Colon (tissue), 2 donors: ENCODE results near the gene PRKAG3.

Source experiments
- FAIRE-seq: peaks from 2 replicates; lab custom pipeline; 2012; peaks lifted over from hg19 to GRCh38; lab: Jason Lieb, UNC
- donor health status: control.
- donor health status: control.

PRKAG3 gene

DNA sequence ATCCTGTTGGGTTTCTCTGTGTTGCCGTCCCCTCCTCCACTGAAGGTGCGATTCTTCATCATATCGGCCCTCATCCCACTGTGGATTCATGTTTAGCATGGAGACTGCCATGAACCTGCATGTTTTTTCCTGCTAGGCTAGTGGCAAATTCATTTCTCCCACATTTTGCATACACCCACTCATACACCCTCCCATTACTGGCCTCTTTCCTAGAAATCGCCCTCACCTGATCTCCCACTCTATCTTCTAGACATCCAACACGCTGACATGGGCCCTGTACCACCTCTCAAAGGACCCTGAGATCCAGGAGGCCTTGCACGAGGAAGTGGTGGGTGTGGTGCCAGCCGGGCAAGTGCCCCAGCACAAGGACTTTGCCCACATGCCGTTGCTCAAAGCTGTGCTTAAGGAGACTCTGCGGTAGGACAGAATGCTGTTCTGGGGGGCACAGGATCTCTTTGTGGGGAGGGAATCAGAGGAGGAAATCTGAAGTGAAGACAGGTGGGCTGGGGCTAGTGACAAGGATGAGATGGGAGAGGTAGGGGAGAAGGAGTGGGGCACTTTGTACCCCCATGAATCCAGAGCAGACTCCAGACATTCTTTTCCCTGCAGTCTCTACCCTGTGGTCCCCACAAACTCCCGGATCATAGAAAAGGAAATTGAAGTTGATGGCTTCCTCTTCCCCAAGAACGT is 17.7 kb downstream of the PRKAG3 start:
- FAIRE-seq: no peak

- FAIRE-seq: no peak
Measured at GRCh38 chr2:218812861-218813260, 18.7 kb downstream of the PRKAG3 start.

DNA sequence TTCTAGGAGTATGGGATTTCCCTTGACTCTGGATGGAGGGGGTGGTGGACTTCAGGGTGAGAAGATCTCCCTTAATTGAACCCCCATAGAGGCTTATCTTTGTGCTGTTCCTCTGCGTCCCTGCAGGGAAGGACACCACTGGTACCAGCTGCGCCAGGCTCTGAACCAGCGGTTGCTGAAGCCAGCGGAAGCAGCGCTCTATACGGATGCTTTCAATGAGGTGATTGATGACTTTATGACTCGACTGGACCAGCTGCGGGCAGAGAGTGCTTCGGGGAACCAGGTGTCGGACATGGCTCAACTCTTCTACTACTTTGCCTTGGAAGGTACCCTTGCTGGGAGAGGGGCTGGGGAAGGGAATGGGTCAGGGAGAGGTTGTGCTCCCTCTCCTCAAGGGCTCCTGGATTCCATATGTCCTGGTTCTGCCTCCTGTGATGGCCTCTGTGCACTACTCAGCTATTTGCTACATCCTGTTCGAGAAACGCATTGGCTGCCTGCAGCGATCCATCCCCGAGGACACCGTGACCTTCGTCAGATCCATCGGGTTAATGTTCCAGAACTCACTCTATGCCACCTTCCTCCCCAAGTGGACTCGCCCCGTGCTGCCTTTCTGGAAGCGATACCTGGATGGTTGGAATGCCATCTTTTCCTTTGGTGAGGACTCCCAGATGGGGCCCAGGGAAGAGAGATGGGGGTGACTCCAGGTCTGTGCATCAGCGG is 19.3 kb downstream of the PRKAG3 start:
- no peak for FAIRE-seq

GRCh38 chr2:218811382-218811781 is 20.2 kb downstream of the PRKAG3 start:
- FAIRE-seq: no peak

DNA sequence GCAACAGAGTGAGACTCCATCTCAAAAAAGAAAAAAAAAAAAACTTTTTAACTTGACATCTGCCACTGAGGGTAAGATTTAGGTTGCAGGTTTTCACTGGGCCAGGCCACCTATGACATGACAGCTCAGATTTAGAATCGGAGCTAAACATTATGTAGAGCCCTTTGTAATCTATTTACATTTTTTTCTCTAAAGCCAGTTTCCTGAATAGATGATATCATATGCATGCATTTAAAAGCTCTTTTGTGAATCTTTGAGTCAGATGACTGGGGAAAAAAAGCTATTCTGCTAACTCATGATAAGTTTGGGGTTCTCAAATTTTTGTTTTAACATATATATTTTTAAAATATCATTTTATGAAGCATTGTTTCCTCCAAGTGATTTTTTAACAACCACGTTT is 21.3 kb downstream of the PRKAG3 start:
- FAIRE-seq: no peak

DNA sequence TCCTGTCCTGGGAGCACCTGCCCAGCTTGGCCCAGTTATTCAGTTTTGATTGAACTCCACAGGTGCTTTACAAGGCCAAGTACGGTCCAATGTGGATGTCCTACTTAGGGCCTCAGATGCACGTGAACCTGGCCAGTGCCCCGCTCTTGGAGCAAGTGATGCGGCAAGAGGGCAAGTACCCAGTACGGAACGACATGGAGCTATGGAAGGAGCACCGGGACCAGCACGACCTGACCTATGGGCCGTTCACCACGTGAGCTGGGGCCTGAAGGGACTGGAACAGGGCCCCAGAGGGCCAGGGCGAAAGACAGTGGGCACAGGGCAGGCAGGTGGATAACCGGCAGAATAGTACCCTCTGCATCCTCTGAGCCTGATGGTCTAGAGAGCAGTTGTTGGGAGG is 22.1 kb downstream of the PRKAG3 start:
- no peak for FAIRE-seq

- FAIRE-seq: no peak
Measured at GRCh38 chr2:218807626-218808025, 24.0 kb downstream of the PRKAG3 start.

GRCh38 chr2:218806346-218806978 is 25.1 kb downstream of the PRKAG3 start:
- no peak for FAIRE-seq

GRCh38 chr2:218805627-218806026 is 26.0 kb downstream of the PRKAG3 start:
- no peak for FAIRE-seq

GRCh38 chr2:218804817-218805216 is 26.8 kb downstream of the PRKAG3 start:
- FAIRE-seq: no peak

GRCh38 chr2:218802386-218802994 is 29.1 kb downstream of the PRKAG3 start:
- FAIRE-seq: no peak

DNA sequence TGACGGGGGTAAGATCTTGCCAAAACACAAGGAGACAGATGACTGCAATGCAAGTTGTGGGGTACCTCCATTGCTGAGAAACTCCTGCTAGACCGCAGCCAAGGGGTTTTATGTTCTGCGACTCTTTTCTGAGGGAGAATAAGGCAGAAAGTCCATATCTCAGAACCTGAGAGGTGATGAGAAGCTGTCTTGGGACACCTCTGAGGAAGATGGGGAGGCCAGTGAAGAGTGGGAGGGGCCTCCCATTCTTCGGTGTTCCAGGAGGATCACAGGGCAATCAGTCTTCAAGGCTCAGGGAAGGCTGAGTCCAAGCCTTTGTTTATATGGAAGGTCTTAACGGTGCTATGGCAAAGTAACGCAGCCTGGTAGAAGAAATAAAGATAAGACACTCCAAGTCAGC is 31.6 kb downstream of the PRKAG3 start:
- no peak for FAIRE-seq

DNA sequence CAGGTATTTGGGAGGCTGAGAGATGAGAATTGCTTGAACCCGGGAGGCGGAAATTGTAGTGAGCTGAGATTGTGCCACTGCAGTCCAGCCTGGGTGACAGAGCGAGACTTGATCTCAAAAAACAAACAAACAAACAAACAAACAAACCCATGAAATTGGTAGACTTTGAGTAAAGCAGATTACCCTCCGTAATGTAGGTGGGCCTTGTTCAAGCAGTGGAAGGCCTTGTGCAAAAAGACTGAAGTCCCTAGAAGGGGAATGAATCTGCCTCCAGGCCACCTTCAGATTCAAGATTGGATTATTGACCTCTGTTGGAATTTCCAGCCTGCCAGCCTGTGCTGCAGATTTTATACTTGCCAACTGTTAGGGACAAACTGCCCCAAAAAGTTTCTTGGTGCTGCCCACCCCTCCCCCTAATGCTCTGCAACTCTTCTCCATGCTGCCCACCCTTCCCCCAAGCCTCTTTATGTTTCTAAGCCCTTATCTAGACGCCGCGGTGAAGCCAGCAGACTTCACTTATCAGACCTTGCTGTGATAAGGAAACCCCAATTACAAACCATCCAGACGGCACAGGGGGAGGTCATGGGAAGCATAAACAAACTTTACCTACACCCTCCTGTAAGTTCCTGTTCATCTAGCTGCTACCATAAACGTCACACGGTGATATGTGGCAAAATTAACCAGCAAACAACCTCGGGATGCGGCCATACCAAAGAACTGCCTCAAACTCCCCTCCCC is 32.7 kb downstream of the PRKAG3 start:
- FAIRE-seq: no peak

- FAIRE-seq: no peak
Measured at GRCh38 chr2:218796691-218797090, 34.9 kb downstream of the PRKAG3 start.

- no peak for FAIRE-seq
Measured at GRCh38 chr2:218792433-218792832, 39.2 kb downstream of the PRKAG3 start.

- FAIRE-seq: no peak
Measured at GRCh38 chr2:218788529-218789255, 42.9 kb downstream of the PRKAG3 start.

DNA sequence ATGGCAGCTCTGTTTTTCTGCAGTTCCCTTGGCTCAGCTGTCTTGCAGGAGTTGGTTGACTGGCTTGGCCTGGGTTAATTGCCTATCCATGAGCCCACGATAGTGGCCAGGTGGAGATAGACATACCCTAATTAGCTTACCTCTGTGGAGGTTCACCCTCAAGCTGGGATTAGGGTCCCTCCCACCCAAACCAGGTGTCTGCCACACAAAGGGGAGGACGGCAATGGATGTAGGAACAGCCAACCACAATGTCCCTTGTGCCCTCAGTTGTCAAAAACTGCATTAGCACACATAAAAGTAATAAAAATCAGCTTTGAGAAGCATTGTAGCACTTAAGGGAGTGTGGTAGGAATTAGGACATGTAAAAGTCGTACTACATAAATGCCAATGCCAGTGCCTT is 45.5 kb downstream of the PRKAG3 start:
- no peak for FAIRE-seq

- FAIRE-seq: no peak
Measured at GRCh38 chr2:218785103-218785502, 46.5 kb downstream of the PRKAG3 start.

DNA sequence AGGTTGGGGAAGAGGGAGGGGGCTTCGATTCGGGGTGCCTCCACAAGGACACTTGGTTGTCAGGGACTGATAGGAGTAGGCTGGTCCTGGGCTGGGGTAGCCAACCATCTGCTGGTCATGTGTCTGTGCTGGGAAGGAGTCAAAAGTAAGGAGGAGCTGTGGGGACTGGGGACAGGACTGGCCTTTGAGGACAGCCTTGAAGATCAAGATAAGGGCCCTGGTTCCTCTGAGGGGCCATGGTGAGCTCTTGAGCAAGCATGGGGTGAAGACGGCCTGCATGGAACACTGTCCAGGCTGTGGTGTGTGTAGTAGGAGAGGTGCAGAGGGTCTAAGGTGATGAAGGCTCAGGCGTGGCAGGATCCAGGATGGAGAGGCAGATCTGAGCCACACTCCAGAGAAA is 47.9 kb downstream of the PRKAG3 start:
- no peak for FAIRE-seq

- FAIRE-seq: no peak
Measured at GRCh38 chr2:218782528-218782844, 49.1 kb downstream of the PRKAG3 start.

DNA sequence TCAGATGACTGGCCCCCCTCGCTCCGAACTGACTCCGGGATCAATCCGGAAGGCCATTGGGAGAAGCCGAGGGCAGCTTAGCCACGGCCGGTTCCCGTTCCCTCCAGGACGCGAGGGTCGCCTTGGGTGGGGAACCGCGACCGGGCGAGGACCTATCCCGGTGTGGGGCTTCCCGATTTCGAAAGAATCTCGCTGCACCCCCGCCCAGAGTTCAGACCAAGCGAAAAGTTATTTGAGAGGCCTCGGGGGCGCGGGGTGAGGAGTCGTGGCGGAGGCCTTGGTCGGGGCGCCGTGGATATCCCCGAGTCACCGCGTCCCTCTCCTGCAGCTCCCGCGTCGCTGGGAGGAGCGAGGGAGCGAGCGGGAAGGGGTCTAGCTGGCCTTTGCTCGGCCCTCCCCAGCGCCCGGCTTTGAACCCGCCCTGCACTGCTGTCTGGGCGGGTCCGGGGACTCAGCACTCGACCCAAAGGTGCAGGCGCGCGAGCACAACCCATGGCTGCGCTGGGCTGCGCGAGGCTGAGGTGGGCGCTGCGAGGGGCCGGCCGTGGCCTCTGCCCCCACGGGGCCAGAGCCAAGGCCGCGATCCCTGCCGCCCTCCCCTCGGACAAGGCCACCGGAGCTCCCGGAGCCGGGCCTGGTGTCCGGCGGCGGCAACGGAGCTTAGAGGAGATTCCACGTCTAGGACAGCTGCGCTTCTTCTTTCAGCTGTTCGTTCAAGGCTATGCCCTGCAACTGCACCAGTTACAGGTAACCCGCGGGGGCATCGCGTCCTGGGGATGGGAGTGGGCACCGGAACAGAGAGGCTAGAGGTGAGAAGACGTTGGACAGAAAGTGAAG is 49.7 kb downstream of the PRKAG3 start, which contains the start of gene CYP27A1:
CYP27A1 (plus strand) TSS at position 457 of the 837 bp plus-strand sequence; CDS start at position 493, 36 bp downstream.
- no peak for FAIRE-seq
